Body of pancreas (tissue), 4 donors: ENCODE measurements around the gene SLC25A33.
"Not testable (repeated sequence)": the region's sequence is repeated elsewhere in the genome, so short reads cannot be mapped to it uniquely, and the experiment has no call there.

Experiments
- POLR2A ChIP-seq, 3 donors: fragments of 450-650 bp; IDR thresholded peaks; one replicate each; pipeline ENCODE4 v1.6.1; 2016; ENCODE audit warnings: antibody characterized with exemption in 3 of 3, mild to moderate bottlenecking in 2 of 3
- TF ChIP-seq, protein P1 (sequence below), 7 experiments: fragments of 450-650 bp in 4 of 7; fragments of 200-600 bp in 3 of 7; sonication (generic) in 3 of 7; IDR thresholded peaks; one replicate each; pipeline ENCODE4 v1.5.1; 2016 to 2019; ENCODE audit warnings: antibody characterized with exemption in 7 of 7

DNA sequence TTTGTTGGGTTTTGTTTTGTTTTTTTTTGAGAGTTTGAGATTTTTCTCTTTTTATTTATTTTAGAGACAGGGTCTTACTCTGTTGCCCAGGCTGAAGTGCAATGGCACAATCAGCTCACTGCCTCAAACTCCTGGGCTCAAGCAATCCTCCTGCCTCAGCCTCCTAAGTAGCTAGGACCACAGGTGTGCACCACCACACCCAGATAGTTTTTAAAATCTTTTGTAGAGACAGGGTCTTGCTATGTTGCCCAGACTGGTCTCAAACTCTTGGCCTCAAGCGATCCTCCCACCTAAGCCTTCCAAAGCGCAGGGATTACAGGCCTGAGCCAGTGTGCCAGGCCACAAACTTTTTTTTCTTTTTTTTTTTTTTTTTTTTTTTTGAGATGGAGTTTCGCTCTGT, 85.8 kb downstream of the SLC25A33 start:
- not testable (repeated sequence) for TF ChIP-seq POLR2A (IDR thresholded peaks at IDR 0.05)
- TF ChIP-seq, protein P1, sequence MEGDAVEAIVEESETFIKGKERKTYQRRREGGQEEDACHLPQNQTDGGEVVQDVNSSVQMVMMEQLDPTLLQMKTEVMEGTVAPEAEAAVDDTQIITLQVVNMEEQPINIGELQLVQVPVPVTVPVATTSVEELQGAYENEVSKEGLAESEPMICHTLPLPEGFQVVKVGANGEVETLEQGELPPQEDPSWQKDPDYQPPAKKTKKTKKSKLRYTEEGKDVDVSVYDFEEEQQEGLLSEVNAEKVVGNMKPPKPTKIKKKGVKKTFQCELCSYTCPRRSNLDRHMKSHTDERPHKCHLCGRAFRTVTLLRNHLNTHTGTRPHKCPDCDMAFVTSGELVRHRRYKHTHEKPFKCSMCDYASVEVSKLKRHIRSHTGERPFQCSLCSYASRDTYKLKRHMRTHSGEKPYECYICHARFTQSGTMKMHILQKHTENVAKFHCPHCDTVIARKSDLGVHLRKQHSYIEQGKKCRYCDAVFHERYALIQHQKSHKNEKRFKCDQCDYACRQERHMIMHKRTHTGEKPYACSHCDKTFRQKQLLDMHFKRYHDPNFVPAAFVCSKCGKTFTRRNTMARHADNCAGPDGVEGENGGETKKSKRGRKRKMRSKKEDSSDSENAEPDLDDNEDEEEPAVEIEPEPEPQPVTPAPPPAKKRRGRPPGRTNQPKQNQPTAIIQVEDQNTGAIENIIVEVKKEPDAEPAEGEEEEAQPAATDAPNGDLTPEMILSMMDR (IDR thresholded peaks at IDR 0.05): not testable (repeated sequence)
